ENCODE results near the gene TRMT112. TPM values are rescaled to one million over a fixed set of nuclear protein-coding genes. Genes with fewer than 3 reads are reported as not detected.
A peak's percentile ranks its signal among the peaks of the same experiment; 100 is the strongest.

The TRMT112 gene
- total and polyA plus RNA-seq, 2 of the 8 experiments (the other 6 are each of a cell fraction or from before 2014, with no cell fraction given): 300 to 650 TPM

DNA sequence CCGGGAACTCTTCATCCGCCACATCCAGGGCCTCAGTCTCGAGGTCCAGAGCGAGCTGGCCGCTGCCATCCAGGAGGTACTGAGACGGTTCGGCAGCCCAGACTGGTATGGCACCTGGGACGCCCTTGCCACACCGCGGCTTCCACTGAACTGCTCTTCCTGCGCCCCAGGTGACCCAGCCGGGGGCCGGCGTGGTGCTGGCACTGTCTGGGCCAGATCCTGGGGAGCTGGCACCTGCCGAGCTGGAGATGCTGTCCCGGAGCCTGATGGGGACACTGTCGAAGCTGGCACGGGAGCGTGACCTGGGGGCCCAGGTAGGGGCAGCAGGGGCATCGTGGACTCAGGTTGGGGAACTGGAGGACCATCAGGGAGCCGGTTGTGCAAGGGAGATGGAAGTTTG lies 24.1 kb upstream of the TRMT112 start:
- ChIA-PET POLR2A (ENCODE audit: partially characterized antibody) (interaction anchor here (0.6 to 6.1 kb wide), 12 partner anchors 9 to 70 kb away, joined by 3 to 38 read pairs (median 5); partner anchors contain the start of genes BAD, ESRRA, PRDX5 and TRMT112), CTCF (ENCODE audit: partially characterized antibody) (interaction anchor here (0.6 to 37.6 kb wide), 20 partner anchors 4 to 1307 kb away, joined by 3 to 614 read pairs (median 4); partner anchors contain the start of genes BAD, CATSPERZ, CCDC88B and ESRRA)
- Histone ChIP-seq H3K27me3 (replicated peaks in 1 of 4; ENCODE audit: control insufficient read depth in 3 of 4, extremely low read depth in 1 of 4, insufficient read depth in 3 of 4, low read length in 3 of 4) (peaks cover 0 to 2% (median 0%) of the 10 kb centered on the region in 4 experiments; a peak in 1 of 7 replicates), H4K8ac (ENCODE audit: extremely low read depth, insufficient read depth, low read length) (peak overlapping the region; percentile 8; the same call in 1 of the 2 replicates), H3K4me3 (ENCODE audit: extremely low read depth in 1 of 4, insufficient read depth in 2 of 4, low read depth in 3 of 4, low read length in 4 of 4) (peak overlapping the region; percentile 54 to 69 (median 62); a peak in 6 of 8 replicates), H3K79me1 (ENCODE audit: low read depth, low read length) (no peaks in the 10 kb centered on the region), H3K79me2 (ENCODE audit: control insufficient read depth in 1 of 2, insufficient read depth in 2 of 2, low read length in 2 of 2) (no peaks in the 10 kb centered on the region), H3K9ac (replicated peaks in 1 of 4; ENCODE audit: extremely low read depth in 1 of 4, low read depth in 3 of 4, low read length in 3 of 4) (no peak overlapping the region), H3K23me2 (ENCODE audit: low read depth, low read length) (peaks cover 11% of the 10 kb centered on the region; the same call in 1 of the 2 replicates), H4K5ac (ENCODE audit: insufficient read length, low read depth, low read length) (no peak overlapping the region), H3K4me1 (replicated peaks in 1 of 4; ENCODE audit: control insufficient read depth in 3 of 4, insufficient read depth in 4 of 4, low read length in 3 of 4) (peaks cover 0 to 23% (median 17%) of the 10 kb centered on the region in 4 experiments; a peak in 6 of 7 replicates), H3K4me2 (ENCODE audit: insufficient read depth in 1 of 2, low read depth in 2 of 2, low read length in 2 of 2) (peak overlapping the region; percentile 71 to 88), H2AFZ (ENCODE audit: low read length) (no peak overlapping the region), H2BK12ac (ENCODE audit: low read depth, low read length) (peak overlapping the region; percentile 85; the same call in 1 of the 2 replicates), H3K4ac (replicated peaks; ENCODE audit: insufficient read length, low read depth, low read length) (no peak overlapping the region), H3K27ac (ENCODE audit: low read depth, low read length) (no peak overlapping the region), H3K56ac (replicated peaks; ENCODE audit: insufficient read length, low read depth, low read length) (no peak overlapping the region), H2AK5ac (ENCODE audit: low read depth, low read length) (peak overlapping the region; percentile 0; the same call in 1 of the 2 replicates), H4K91ac (replicated peaks; ENCODE audit: insufficient read length, low read length) (peak overlapping the region; percentile 92), H3K14ac (ENCODE audit: insufficient read length) (no peak overlapping the region), H2BK5ac (ENCODE audit: low read depth, low read length) (0 out of 2 replicates have a peak overlapping the region, but pooled peaks have one; percentile 46), H3K23ac (ENCODE audit: insufficient read length) (no peak overlapping the region), H2BK15ac (ENCODE audit: low read length) (peak overlapping the region; percentile 31; the same call in 1 of the 2 replicates), H3K9me3 (ENCODE audit: insufficient read depth in 2 of 2, low read depth in 1 of 2, low read length in 1 of 2) (no peaks in the 10 kb centered on the region), H3K36me3 (ENCODE audit: control insufficient read depth in 2 of 4, insufficient read depth in 4 of 4, low read length in 3 of 4) (no peaks in the 10 kb centered on the region), H2BK120ac (replicated peaks; ENCODE audit: low read depth, low read length) (no peak overlapping the region), H3K18ac (ENCODE audit: extremely low read depth, low read length) (peak overlapping the region; percentile 38; the same call in 1 of the 2 replicates), H2BK20ac (ENCODE audit: low read length) (no peak overlapping the region), H4K20me1 (replicated peaks in 1 of 2; ENCODE audit: control insufficient read depth in 1 of 2, insufficient read depth in 2 of 2, low read length in 2 of 2) (peaks cover 0 to 2% of the 10 kb centered on the region in 2 experiments)
- 81% methylated on average over 17 of the region's 21 CpGs; no CpG with 5 or more reads in 1 of the 2 experiments for whole genome bisulfite sequencing, 2 experiments (ENCODE audit: extremely low coverage in 1 of 2, insufficient coverage in 1 of 2, insufficient read length in 1 of 2, insufficient replicate concordance in 2 of 2, low coverage in 1 of 2, low lambda C conversion rate in 2 of 2, missing lambda C conversion rate in 1 of 2)
- FAIRE-seq: no peak
- no peak for DNase-seq (ENCODE audit: low read depth in 1 of 2, low spot score in 2 of 2)
- TF ChIP-seq HDAC6 (IDR thresholded peaks at IDR 0.05; ENCODE audit: low read depth, low read length): no peak
